Anterior cingulate cortex (tissue), 58 donors: Measurements from ENCODE around the gene GPR75.
"Not testable (repeated sequence)": the region's sequence is repeated elsewhere in the genome, so short reads cannot be mapped to it uniquely, and the experiment has no call there.

Experiments used
- DNase-seq, 58 donors: peaks; one replicate each; lab custom pipeline; 2025; lab: John Stamatoyannopoulos, UW

Gene GPR75

GRCh38 chr2:53854678-53855077, 5.1 kb downstream of the GPR75 start:
- no peak for DNase-seq

- no peak for DNase-seq
Observed at GRCh38 chr2:53852532-53852931, 7.2 kb downstream of the GPR75 start.

- DNase-seq: not testable (repeated sequence)
Observed at GRCh38 chr2:53851052-53851757, 8.6 kb downstream of the GPR75 start.

GRCh38 chr2:53848062-53848461, 11.7 kb downstream of the GPR75 start:
- no peak for DNase-seq

- DNase-seq: no peak
Observed at GRCh38 chr2:53843595-53843994, 16.2 kb downstream of the GPR75 start.

- no peak for DNase-seq
Observed at GRCh38 chr2:53842891-53843290, 16.9 kb downstream of the GPR75 start.

- DNase-seq: not testable (repeated sequence)
Observed at GRCh38 chr2:53841651-53842050, 18.1 kb downstream of the GPR75 start.

GRCh38 chr2:53840580-53840979, 19.2 kb downstream of the GPR75 start:
- no peak for DNase-seq

- DNase-seq: not testable (repeated sequence)
Observed at GRCh38 chr2:53829980-53830290, 29.8 kb downstream of the GPR75 start.

- DNase-seq: peak in 8 of 58 donors; percentile 4 to 19 (median 13)
Observed at GRCh38 chr2:53829273-53829979, 30.3 kb downstream of the GPR75 start.

GRCh38 chr2:53828331-53828730, 31.4 kb downstream of the GPR75 start:
- no peak for DNase-seq

GRCh38 chr2:53827398-53828175, 32.2 kb downstream of the GPR75 start:
- DNase-seq: peak in 11 of 58 donors; percentile 6 to 57 (median 18)

GRCh38 chr2:53826587-53827397, 33.0 kb downstream of the GPR75 start:
- peak in 31 of 58 donors; percentile 2 to 90 (median 24) for DNase-seq

- DNase-seq: no peak
Observed at GRCh38 chr2:53826030-53826410, 33.7 kb downstream of the GPR75 start.

- not testable (repeated sequence) for DNase-seq
Observed at GRCh38 chr2:53823639-53824038, 36.1 kb downstream of the GPR75 start.

- DNase-seq: no peak
Observed at GRCh38 chr2:53821810-53822209, 38.0 kb downstream of the GPR75 start.

GRCh38 chr2:53820711-53821110, 39.1 kb downstream of the GPR75 start:
- DNase-seq: no peak

GRCh38 chr2:53820048-53820447, 39.7 kb downstream of the GPR75 start:
- DNase-seq: no peak

GRCh38 chr2:53819634-53820033, 40.1 kb downstream of the GPR75 start:
- no peak for DNase-seq

- DNase-seq: no peak
Observed at GRCh38 chr2:53818854-53819435, 40.8 kb downstream of the GPR75 start.
